ENCODE results near the gene VSTM4.

The VSTM4 gene

DNA sequence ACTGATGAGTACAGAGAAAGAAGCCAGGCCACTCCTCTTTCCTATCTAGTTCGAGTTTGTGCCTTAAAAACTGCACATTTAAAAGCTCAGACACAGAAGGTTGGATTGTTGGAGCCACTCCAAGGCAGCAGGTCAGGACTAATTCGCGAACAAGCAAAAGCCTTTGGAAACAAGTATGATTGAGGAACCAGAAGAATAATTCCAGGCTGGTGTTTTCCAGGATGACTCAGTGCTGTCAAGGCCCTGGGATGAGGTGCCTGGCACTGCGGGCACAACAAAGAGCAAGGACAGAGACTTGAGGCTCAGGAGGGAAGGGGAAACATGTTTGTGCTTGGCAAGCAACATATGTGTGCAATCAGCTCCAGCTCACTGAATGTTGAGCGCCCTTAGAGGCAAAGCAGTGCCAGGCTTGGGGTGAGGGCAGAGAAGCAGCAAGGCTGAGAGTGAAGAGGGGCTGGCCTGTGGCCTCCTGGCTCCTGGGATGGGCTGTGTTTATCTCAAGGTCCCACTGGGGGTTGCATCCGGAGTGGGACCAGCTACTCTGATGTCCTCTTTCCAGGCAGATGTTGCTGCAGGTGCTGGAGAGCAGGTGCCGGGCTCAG is 44.1 kb downstream of the VSTM4 start:
- no peak for DNase-seq

GRCh38 chr10:49070701-49071100 is 44.6 kb downstream of the VSTM4 start:
- no peak for DNase-seq

DNA sequence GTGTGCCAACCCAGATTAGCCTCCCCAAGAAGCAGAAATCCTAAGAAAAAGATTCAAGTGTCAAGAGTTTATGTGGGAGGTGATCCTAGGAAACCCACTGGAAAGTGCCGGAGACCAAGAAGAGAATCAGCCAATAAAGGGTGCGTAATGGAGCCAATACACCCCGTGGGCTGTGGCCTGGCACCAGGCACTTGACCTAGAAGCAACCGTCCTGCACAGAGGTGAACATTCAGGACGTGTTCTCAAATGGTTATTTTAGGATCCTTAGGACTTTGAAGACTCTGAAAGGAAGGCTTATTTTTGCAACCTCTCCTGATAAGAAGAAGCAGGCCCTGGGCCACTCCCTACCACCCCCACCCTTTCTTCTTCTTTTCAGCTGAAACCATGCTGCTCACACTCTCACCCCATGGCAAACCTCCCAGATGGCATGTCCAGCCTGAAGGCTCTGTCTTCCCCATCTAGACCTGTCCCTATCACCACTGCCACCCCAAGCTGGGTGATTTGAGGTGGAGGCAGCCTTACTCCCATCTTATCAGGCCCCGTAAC is 46.6 kb downstream of the VSTM4 start:
- no peak for DNase-seq

DNA sequence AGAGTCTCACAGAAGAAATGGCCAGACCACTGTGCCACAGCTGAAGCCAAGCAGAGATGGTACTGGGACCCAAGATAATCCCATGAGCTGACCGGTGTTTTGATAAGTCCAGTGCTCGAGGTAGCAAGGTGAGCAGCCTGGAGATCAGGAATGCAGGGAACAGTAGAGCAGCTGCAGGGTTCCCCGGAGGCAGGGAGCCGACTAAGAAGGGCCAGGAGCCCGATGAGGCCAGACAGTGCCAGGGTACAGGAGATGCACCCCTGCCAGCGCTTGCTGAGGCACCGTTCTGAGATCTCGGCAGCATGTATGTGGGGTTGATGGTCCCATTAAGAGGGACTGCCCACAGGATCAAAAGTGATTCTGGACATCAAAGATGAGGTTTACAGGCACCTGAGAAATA is 47.1 kb downstream of the VSTM4 start:
- no peak for DNase-seq

GRCh38 chr10:49066944-49067730 is 48.2 kb downstream of the VSTM4 start:
- DNase-seq: no peak

- DNase-seq: no peak
These were observed 53.1 kb downstream of the VSTM4 start for GRCh38 chr10:49062229-49062628.

GRCh38 chr10:49061667-49062066 is 53.7 kb downstream of the VSTM4 start:
- no peak for DNase-seq

- no peak for DNase-seq
These were observed 56.7 kb downstream of the VSTM4 start for GRCh38 chr10:49058463-49059255.

- DNase-seq: no peak
These were observed 58.0 kb downstream of the VSTM4 start for GRCh38 chr10:49057231-49057880.

DNA sequence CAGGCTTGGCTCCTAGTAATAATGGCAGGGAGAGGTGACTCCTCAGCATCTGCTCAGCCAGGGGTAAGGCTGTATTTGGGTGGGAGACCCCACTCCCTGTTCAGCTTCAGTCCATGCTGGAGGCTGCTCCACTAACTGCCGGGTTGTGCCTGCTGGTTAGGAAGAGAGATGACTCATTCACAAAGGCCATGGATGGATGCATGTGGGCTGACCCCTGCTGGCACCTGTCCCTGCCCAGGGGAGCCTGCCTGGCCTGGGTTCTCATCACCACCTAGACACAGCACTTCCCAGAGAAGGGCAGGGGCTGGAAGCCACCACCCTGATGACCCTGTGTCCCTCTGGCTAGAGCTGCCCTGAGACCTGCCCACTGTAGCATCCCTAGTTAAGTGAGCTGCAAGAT is 59.0 kb downstream of the VSTM4 start:
- DNase-seq: no peak

GRCh38 chr10:49055221-49055849 is 60.0 kb downstream of the VSTM4 start:
- DNase-seq: no peak

GRCh38 chr10:49054753-49055152 is 60.6 kb downstream of the VSTM4 start:
- DNase-seq: no peak

DNA sequence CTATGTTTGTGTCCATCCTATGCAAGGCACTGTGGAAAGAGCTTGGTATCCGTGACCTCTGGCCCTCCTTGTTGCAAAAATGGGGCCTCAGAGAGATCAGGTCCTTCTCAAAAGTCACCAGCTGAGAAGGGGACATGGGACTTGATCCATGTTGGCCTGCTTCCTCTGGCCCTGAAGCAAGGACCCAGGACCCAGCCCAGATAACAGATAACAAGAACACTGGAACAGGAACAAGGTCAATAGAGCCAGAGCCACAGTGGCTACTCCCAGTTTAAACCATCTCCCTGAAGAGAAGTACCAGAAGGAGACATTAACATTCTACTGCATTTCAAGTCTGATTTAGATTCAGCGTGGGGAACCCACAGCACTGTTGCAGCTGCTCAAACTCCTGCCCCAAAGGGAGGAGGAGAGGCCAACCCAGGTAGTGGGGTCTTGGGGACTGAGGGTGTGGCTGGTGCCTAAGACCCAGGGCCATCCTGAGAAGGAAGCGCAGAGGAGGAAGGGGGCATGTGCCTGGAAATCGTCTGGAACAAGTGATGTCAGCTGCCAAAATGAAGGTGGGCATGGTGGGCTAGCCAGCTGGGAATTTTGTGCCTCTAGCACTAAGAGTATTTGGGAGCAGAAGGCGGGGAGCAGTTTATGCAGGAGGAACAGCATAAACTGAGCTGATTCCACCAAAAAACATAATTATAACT is 61.2 kb downstream of the VSTM4 start:
- no peak for DNase-seq

- DNase-seq: no peak
These were observed 62.0 kb downstream of the VSTM4 start for GRCh38 chr10:49053053-49053997.

DNA sequence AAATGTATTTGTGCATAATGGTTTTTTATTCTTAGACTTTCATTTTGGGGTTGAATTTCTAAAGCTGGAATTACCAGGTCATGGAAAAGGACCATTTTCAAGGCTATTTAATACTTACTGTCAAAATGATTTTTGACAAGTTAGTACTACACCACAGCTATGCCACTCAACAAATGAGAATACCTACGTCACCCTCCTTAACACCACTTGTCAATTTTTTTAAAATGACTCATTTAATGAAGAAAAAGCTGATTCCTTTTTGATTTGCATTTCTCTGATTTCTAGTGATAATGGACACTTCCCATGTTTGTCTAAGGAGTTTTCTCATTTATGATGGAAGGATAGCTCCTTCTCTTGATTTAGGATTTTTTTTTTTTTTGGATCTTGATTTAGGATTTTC is 63.3 kb downstream of the VSTM4 start:
- no peak for DNase-seq

DNA sequence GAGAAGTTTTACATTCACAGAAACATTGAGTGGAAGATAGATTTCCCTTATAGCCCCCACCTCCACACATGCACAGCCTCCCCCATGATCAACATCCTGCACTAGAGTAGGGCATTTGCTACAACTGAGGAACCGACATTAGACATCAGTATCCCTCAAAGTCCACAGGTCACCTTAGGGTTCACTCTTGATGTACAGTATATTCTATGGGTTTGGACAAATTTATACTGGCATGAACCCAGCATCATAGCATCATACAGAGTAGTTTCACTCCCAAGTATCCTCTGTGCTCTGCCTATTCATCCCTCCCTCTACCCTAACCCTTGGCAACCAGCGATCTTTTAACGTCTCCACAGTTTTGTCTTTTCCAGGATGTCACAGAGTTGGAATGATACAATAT is 64.4 kb downstream of the VSTM4 start:
- no peak for DNase-seq

DNA sequence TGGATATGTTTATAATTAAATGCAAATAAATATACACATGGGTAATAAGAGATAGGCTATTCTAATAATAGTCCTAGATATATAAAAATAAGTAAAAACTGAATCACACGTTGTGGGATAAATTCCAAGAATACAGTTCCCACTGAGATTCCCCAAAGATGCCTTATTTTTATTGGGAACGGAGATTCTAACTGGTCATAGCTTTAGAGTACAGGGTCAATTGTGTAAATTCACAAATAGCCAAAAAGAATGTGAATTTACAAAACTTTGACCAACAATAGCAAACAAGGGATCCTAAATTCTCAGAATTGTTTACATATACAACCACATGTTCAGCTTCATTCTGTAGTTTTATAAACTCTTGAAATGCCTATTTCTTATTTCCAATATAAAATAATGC is 65.0 kb downstream of the VSTM4 start:
- no peak for DNase-seq

GRCh38 chr10:49049660-49050059 is 65.7 kb downstream of the VSTM4 start:
- DNase-seq: no peak

DNA sequence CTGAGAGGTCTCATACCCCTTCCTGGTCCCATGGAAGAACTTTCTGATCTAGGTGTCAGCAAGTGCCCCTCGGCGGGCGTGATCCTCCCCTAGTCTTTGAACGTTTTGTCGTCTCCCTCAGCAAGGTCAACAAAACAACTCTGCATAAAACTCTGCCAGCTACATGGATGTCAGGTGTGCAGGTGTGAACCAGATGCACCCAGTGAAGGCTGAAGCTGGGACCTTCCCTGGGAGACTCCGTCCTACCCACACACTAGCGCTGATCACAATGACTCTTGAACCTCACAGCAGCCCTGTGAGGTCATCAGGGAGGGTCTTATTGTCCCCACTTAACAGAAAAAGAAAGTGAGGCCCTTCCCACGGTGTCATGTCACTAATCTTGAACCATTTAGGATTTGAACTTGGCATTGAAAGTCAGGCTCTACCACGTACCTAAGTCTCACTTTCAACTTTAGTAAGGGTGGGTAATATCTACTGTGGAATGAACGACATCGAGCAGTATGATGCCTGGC is 68.1 kb downstream of the VSTM4 start:
- no peak for DNase-seq

All from right kidney (tissue), 1 donor.